ENCODE measurements around the gene LYST. TPM values are rescaled to one million over a fixed set of nuclear protein-coding genes. Genes with fewer than 3 reads are reported as not detected.

The LYST gene
- total and polyA plus RNA-seq, 12 donors = 6.7 to 48.0 (median 19.0) TPM

- H3K27me3 ChIP-seq = no peaks in the 10 kb centered on the region
- H3K27ac ChIP-seq = no peak overlapping the region
- intact Hi-C loops (cut with DNase I) = no loop called here
- H3K9me3 ChIP-seq (replicated peaks in 1 of 3) = no peaks in the 10 kb centered on the region
- no peaks in the 10 kb centered on the region for H3K4me1 ChIP-seq (replicated peaks in 1 of 2)
- DNase-seq = no peak
- H3K4me3 ChIP-seq = no peak overlapping the region
- no peaks in the 10 kb centered on the region for H3K36me3 ChIP-seq (replicated peaks in 1 of 2)
- no peak for TF ChIP-seq POLR2A (IDR thresholded peaks at IDR 0.05)
- TF ChIP-seq, protein P1, sequence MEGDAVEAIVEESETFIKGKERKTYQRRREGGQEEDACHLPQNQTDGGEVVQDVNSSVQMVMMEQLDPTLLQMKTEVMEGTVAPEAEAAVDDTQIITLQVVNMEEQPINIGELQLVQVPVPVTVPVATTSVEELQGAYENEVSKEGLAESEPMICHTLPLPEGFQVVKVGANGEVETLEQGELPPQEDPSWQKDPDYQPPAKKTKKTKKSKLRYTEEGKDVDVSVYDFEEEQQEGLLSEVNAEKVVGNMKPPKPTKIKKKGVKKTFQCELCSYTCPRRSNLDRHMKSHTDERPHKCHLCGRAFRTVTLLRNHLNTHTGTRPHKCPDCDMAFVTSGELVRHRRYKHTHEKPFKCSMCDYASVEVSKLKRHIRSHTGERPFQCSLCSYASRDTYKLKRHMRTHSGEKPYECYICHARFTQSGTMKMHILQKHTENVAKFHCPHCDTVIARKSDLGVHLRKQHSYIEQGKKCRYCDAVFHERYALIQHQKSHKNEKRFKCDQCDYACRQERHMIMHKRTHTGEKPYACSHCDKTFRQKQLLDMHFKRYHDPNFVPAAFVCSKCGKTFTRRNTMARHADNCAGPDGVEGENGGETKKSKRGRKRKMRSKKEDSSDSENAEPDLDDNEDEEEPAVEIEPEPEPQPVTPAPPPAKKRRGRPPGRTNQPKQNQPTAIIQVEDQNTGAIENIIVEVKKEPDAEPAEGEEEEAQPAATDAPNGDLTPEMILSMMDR (IDR thresholded peaks at IDR 0.05) = no peak
These were observed 130.4 kb downstream of the LYST start for GRCh38 chr1:235736263-235736662.

DNA sequence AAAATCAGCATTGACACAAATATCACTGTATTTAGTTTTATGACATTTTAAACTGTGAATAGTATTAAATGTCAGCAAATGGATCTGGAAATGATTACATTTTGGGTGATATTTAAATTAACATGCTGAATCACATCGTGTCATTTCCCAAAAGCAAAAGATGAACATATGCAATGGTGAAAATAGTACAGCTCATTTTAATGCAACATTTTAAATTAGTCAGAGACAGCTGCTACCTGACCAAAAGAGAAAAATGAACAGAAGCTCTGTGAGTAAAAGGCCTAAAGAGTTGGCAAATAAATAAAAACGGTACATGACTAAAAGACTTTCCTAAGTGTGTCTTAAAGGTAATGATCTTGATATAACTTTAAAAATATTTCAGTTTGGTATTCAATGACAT is 131.1 kb downstream of the LYST start:
- H3K36me3 ChIP-seq (replicated peaks in 1 of 2) = peaks cover 0 to 3% of the 10 kb centered on the region in 2 donors
- intact Hi-C loops (cut with DNase I) = no loop called here
- no peak overlapping the region for H3K4me3 ChIP-seq
- H3K4me1 ChIP-seq (replicated peaks in 1 of 2) = no peaks in the 10 kb centered on the region
- TF ChIP-seq, protein P1 (IDR thresholded peaks at IDR 0.05) = no peak
- no peak for TF ChIP-seq POLR2A (IDR thresholded peaks at IDR 0.05)
- no peak overlapping the region for H3K27ac ChIP-seq
- H3K27me3 ChIP-seq = no peaks in the 10 kb centered on the region
- 88 to 97% (median 91%) methylated on average over 2 of the region's 2 CpGs for WGBS, 4 donors
- DNase-seq = no peak
- H3K9me3 ChIP-seq (replicated peaks in 1 of 3) = no peaks in the 10 kb centered on the region

DNA sequence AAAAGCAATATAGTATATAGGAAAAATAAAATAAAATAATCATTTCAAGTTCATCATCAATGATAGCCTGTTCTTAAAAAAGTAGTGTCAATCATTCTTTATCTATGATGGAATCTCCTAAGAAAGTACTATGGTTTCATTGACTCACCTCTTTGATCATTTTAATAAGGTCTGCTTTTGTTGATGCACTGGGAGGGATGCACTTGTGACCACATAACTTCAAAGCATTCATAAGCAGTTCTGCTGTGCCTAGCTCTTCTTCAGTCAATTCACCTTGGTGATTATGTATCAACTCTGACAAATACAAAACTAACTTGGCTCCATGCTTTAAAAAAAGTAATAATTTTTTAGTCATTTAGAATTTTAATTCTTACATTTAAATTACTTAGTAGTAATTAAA is 132.4 kb downstream of the LYST start:
- H3K27me3 ChIP-seq = no peaks in the 10 kb centered on the region
- TF ChIP-seq POLR2A (IDR thresholded peaks at IDR 0.05) = no peak
- TF ChIP-seq, protein P1 (IDR thresholded peaks at IDR 0.05) = no peak

DNA sequence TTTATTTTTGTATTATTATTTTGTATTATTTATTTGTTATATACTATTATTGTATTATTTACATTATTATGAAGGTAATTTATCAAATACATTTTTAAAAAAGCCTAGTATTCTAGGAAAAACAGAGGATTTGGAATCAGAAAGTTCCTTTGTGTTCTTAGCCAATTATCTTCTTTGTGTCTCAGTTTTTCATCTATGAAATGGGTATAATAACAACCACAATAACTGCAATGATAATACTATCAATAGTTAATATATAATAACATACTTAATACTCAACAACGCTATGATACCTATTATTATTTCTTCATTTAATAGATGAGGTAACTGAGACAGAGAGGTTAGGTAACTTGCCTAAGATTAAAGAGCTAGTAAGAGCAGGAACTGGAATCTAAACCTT is 136.7 kb downstream of the LYST start:
- intact Hi-C loops (cut with DNase I) = no loop called here
- Histone ChIP-seq H3K27me3 (no peaks in the 10 kb centered on the region), H3K9me3 (replicated peaks in 1 of 3) (no peaks in the 10 kb centered on the region), H3K36me3 (replicated peaks in 1 of 2) (peaks cover 0 to 18% of the 10 kb centered on the region in 2 donors), H3K4me1 (replicated peaks in 1 of 2) (no peaks in the 10 kb centered on the region), H3K27ac (no peak overlapping the region), H3K4me3 (no peak overlapping the region)
- DNase-seq = no peak
- TF ChIP-seq, protein P1 (IDR thresholded peaks at IDR 0.05) = no peak
- no peak for TF ChIP-seq POLR2A (IDR thresholded peaks at IDR 0.05)
- 85 to 98% (median 90%) methylated on average over 1 of the region's 1 CpG for WGBS, 4 donors

More for the DNA sequence above, 132.4 kb downstream of the LYST start:
- H3K4me1 ChIP-seq (replicated peaks in 1 of 2) = no peaks in the 10 kb centered on the region
- H3K4me3 ChIP-seq = no peak overlapping the region
- intact Hi-C loops (cut with DNase I) = no loop called here
- H3K36me3 ChIP-seq (replicated peaks in 1 of 2) = peaks cover 0 to 6% of the 10 kb centered on the region in 2 donors
- H3K27ac ChIP-seq = no peak overlapping the region
- H3K9me3 ChIP-seq (replicated peaks in 1 of 3) = no peaks in the 10 kb centered on the region
- DNase-seq = no peak
